Stomach (tissue), 4 donors: ENCODE measurements around the gene ZDHHC1.

Source experiments
- POLR2A ChIP-seq, 4 donors: fragments of 450-650 bp; IDR thresholded peaks; one replicate each; pipeline ENCODE4 v1.6.1; 2016; ENCODE audit warnings: antibody characterized with exemption in 4 of 4, control low read depth in 2 of 4, mild to moderate bottlenecking in 1 of 4, moderate library complexity in 1 of 4
- POLR2AphosphoS5 ChIP-seq, 3 donors: sonication (generic); formaldehyde crosslinking; IDR thresholded peaks; one replicate each; pipeline ENCODE4 v1.6.1; 2016; ENCODE audit warnings: antibody characterized with exemption in 3 of 3
- TF ChIP-seq, protein P1 (sequence below), 7 experiments: fragments of 450-650 bp in 4 of 7; fragments of 200-600 bp in 3 of 7; sonication (generic) in 3 of 7; IDR thresholded peaks; one replicate each; pipeline ENCODE4 v1.5.1; 2016 to 2019; ENCODE audit warnings: antibody characterized with exemption in 7 of 7, control low read depth in 2 of 7, mild to moderate bottlenecking in 1 of 7

DNA sequence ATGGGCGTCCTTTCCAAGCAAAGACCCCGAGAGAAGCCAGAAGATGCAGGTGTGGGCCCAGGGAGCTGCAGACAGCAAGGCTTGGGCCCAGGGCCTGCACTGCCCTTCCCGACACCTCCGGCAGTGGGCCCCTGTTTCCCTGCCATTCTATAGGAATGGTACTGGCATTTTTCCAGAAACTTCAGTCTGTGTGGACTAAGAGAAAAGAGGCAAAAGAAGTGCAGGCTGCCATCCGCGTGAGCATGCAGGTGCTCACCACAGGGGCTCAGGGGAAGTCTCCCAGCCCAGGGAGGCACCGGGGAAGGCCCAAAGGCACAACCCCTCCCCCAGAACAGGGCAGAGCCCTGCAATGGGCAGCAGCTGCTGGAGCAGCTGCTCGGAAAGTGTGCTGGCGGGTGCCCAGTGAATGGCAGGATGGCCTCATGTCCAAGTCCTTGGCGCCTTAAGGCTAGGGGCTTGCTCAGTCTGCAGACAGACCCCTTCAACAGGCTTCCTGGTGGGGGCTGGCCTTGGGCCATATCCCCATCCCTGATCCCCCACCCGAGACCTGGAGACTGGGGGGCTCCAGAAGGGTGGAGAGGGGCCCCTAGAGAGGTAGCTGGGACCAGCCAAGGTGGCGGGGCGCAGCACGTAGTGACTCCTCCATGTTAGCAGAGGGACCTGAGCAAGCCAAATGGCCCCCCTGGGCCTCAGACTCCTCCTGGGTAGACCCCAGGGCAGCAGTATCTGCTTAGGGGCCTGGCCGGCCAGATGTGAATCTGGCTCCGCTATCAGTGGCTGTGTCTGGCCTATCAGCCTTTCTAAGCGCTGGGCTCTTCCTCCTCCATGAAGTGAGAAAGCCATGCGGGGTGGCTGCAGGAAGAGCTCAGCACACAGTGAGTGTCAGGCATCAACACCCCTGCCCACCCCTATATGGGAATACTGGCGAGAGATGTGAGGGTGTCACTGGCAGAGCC, 16.2 kb downstream of the ZDHHC1 start:
- TF ChIP-seq, protein P1, sequence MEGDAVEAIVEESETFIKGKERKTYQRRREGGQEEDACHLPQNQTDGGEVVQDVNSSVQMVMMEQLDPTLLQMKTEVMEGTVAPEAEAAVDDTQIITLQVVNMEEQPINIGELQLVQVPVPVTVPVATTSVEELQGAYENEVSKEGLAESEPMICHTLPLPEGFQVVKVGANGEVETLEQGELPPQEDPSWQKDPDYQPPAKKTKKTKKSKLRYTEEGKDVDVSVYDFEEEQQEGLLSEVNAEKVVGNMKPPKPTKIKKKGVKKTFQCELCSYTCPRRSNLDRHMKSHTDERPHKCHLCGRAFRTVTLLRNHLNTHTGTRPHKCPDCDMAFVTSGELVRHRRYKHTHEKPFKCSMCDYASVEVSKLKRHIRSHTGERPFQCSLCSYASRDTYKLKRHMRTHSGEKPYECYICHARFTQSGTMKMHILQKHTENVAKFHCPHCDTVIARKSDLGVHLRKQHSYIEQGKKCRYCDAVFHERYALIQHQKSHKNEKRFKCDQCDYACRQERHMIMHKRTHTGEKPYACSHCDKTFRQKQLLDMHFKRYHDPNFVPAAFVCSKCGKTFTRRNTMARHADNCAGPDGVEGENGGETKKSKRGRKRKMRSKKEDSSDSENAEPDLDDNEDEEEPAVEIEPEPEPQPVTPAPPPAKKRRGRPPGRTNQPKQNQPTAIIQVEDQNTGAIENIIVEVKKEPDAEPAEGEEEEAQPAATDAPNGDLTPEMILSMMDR (IDR thresholded peaks at IDR 0.05), result peak in 1 of 7 experiments; percentile 22
- TF ChIP-seq POLR2A (IDR thresholded peaks at IDR 0.05), result no peak
- TF ChIP-seq POLR2AphosphoS5 (IDR thresholded peaks at IDR 0.05), result no peak
